Measurements from ENCODE around the gene MYOG.

MYOG gene

GRCh38 chr1:203085528-203086406 lies at the start of gene MYOG:
Gene MYOG (minus strand): TSS chr1:203086012. CDS start chr1:203085961, 51 bp downstream.
- DNase-seq (ENCODE audit: low read depth in 2 of 2), result no peak

DNA sequence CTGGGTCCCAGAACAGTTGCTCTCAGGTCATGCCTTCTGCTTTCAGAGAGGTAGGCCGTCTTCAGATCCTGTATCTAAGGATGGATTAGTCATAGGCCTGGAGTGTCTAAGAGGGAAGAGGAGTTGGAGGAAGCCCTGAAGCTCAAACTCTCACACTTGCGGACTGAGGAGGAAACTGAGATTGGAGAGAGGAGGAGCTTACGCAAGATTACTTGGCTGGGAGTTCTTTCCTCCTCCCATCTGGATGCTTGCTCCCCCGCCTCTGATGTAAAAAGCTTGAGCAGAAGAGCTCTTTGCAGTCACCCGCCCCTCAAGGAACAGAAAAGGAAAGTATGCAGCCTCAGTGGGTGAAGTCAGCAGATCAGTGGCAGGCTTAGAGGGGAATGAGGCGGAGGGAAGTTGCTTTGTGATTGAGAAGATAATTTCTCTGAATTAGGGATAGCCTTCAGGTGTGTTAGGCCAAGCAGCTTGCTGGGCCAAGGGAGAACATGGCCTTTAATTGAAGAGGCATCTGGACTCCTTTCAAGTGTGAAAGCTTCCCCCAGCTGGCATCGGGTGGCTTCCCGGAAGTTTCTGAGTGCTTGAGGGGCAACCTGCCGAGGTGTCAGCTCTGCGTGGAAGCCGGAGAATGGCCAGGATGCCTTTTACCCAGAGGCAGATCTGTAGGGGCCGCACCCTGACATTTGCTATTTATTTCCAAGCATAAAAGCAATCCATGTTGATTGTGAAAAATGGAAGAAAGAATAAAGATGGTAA lies 48.3 kb upstream of the MYOG start:
- no peak for DNase-seq (ENCODE audit: low read depth in 2 of 2)

DNA sequence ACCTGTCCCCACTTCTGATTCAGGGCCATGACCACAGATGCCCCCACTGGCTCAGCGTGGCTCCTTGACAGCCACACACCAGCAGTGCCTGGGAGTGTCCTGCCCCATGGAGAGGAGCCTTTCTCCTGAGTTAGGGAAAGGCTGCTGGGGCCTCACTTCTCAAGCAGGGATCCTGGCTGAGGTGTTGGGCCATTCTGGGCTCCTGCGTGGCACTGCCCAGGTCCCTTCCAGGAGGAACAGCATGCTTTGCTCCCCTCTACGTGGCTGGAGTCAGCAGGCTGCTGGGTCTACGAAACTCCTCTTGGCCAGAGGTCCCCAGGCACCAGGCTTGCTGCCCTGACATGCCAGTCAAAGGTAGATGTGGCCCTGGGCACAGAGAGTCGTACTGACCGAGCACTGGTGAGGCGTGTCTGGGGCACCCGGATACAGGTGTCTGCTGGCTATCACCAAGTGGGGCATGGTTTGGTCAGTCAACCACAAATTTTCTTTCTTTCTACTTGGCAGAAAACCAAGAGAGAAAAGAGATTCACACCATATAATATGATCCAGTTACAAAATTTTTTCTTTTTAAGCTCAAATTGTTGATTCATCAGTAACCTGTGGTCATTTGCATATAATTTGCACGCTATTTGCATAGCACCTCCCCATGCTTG lies 45.9 kb upstream of the MYOG start:
- DNase-seq (ENCODE audit: low read depth in 2 of 2), result no peak

DNA sequence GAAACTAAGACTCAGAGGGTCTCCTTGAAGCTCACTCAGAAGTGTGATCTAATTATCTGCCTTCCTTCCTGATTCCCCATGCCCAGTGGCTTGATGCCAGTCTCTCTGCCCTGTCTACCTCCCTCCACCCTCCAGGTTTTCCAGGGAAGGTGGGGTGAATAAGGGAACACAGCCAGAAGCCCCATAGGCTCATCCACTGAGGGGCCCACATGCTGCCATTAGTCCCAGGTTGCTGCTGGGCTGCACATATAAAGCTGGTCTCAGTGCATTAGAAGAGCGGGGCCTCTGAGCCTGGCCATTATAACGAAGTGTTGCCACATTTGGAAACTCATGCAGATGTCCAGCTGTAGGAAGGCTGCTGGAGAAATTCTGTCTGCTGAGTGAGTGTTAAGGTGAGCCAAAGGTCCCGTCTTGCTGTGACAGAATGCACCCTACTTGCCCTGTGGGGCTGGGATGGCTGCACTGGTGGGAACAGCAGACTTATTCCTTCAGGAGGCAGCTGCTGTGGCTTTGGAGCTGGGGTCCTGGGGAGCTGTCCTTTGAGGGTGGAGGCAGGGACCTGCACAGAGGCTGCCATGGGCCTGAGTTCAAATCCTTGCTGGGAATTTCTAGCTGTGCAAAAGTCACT lies 44.7 kb upstream of the MYOG start:
- no peak for DNase-seq (ENCODE audit: low read depth in 2 of 2)

DNA sequence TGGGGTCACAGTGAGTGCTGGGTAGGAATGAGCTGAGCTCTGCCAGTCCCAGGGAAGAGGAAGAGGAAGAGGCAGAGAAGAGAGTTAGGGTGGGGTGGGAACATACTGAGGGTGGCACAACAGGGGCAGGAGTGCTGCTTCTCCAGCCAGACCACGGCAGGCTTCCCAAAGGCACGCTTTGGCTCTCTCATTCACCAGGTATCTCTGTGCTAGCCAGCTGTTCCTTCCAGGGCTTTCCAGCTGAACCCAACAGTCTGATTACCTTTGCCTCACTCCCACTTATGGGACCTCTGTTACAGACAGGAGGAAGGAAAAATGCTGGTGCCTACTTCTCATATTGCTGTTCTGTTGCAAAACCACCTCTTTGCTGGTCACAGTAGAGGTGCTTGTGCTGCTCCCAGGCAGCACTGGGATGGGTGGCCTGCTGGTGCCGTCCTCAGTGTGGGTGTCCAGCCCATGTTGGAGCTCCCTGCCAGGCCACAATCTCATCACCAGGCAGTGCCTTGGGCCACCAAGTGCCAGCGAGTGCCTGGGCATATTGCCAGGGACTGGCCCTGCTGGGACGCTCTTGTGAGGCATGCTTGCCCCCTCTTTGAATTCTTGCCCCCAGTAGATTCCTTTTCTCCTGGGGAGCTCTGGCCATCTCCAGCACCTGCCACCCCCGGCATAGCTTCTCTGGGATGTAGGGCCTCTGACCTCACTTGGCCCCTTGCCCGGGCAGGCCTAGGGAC lies 43.9 kb upstream of the MYOG start:
- DNase-seq (ENCODE audit: low read depth in 2 of 2), result no peak

GRCh38 chr1:203128716-203129500 lies 43.1 kb upstream of the MYOG start:
- no peak for DNase-seq (ENCODE audit: low read depth in 2 of 2)

GRCh38 chr1:203128431-203128715 lies 42.6 kb upstream of the MYOG start:
- DNase-seq (ENCODE audit: low read depth in 2 of 2), result no peak

- DNase-seq (ENCODE audit: low read depth in 2 of 2), result no peak
These were observed 42.0 kb upstream of the MYOG start, which contains the start of gene ADORA1 for GRCh38 chr1:203127666-203128430. Gene ADORA1 (plus strand): TSS chr1:203127726. CDS start chr1:203128842, 1,116 bp downstream.

GRCh38 chr1:203126866-203127665 lies 41.3 kb upstream of the MYOG start:
- no peak for DNase-seq (ENCODE audit: low read depth in 2 of 2)

- no peak for DNase-seq (ENCODE audit: low read depth in 2 of 2)
These were observed 40.5 kb upstream of the MYOG start for GRCh38 chr1:203126151-203126865.

DNA sequence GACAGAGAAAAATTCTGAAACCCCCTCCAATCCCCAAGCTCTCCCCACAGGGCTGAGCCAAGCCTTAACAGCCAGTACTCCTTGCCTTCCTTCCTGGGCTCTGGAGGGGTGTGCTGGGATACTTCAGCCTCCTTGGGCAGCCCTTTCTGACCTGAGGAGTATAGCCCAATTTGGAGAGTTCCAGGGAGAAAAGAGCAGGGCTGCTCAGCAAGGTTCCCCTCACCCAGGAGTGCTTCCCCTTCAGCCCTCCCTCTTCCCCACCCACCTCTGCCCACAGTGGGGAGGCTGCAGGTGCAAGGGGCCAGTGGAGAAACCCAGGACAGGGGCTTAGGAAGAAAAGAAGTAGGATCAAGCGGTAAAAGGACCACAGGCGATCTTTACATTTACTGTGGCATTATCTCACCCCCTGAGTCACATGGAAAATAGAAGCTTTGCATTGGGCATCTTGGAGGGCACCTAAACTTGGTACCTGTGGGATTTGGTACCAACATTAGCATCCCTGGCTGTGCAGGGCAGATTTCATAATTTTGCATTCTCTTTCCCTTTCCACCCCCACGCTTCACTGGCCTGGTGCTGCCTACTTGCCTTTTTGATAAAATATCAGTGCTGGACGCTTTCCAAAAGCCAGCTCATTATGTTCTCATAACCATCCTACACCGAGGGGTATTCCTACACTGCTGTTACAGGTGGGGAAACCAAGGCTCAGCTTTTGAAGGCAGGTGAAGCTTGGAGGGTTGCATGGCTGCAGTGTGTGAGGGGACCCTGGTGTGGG lies 38.9 kb upstream of the MYOG start:
- no peak for DNase-seq (ENCODE audit: low read depth in 2 of 2)

- no peak for DNase-seq (ENCODE audit: low read depth in 2 of 2)
These were observed 38.2 kb upstream of the MYOG start for GRCh38 chr1:203124011-203124410.

- no peak for DNase-seq (ENCODE audit: low read depth in 2 of 2)
These were observed 36.3 kb upstream of the MYOG start for GRCh38 chr1:203122159-203122558.

- DNase-seq (ENCODE audit: low read depth in 2 of 2), result no peak
These were observed 35.6 kb upstream of the MYOG start for GRCh38 chr1:203121186-203122015.

DNA sequence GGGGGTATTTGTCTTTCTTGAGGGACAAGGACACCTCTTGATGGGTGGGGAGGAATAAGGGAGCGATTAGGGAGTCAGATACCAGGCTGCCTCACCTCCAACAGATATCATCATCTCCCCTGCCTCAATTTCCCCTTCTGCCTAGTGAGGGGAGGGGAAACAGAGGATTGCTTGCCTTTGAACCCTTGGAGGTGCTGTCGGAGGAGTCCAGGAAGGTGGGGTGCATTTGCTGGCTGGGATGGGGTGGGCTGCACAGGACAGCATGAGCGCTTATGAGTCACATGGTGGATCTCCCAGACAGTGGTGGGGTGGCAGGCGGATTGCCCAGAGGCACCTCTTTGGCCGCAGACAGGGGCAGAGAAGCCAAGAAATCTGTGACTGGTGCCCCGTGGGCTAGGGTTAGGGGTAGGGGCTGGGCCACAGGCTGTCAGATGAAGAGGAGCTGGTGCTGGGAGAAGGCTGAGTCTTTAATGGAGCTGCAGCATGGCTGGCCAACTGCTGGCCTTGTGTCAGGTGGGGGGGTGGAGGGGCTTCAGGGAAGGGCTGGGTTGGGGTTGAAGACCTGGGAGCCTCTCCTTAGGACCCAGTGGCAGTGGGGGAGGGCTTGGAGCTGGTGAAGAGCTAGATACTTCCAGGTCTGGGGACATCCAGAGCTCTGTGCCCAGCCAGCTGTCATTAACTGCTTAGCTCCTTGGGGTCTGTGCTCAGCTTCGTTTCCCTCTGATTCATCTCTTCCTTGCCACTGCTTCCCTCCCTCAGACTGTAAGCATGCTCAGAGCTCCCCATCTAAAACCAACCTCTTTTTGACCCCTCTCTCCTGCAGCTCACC lies 34.7 kb upstream of the MYOG start:
- no peak for DNase-seq (ENCODE audit: low read depth in 2 of 2)
